Umbilical cord (tissue), 2 donors: ENCODE measurements around the gene CA10. TPM values are rescaled to one million over a fixed set of nuclear protein-coding genes. Genes with fewer than 3 reads are reported as not detected.

Experiments used
- DNase-seq: peaks from one replicate; pipeline ENCODE4 v3.0.0-alpha.2; 2015; ENCODE audit warnings: low spot score
- total RNA-seq: library from RNA; depleted of rRNA; stranded (reverse); fragments of >200 nt; gene quantifications from one replicate; pipeline ENCODE4 v1.2.3, GENCODE V29; 2014; ENCODE audit warnings: low replicate concordance; ENCODE audit not compliant: insufficient read depth

The CA10 gene
- total RNA-seq, 1 donor from 2014 or later = 0.24 TPM

DNA sequence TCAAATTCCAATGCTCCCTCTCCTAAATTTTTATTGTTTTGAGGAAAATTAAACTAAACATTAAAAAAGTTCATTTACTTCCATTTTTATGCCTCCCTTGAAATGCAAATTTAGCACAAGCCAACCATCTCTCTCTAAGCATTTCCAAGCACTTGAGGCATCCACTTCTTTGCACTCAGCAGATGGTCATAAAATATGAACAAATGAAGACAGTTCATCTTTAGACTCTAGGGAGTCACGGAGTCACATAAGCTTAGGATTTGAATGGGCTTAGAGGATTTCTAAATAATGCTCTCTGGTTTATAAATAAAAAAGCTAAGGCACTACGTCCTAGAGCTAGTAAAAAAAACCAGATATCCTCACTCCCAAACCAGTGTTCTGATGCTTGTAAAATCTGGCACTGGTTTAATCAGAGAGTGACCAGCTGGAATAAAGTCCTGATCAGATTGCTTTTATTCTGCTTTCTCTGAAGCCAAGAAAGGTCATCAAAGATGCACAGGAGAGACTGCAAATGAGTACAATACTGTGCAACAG, 204.2 kb downstream of the CA10 start:
- DNase-seq = peak; percentile 97

- DNase-seq = no peak
Observed at GRCh38 chr17:51951741-51952140, 206.8 kb downstream of the CA10 start.

DNA sequence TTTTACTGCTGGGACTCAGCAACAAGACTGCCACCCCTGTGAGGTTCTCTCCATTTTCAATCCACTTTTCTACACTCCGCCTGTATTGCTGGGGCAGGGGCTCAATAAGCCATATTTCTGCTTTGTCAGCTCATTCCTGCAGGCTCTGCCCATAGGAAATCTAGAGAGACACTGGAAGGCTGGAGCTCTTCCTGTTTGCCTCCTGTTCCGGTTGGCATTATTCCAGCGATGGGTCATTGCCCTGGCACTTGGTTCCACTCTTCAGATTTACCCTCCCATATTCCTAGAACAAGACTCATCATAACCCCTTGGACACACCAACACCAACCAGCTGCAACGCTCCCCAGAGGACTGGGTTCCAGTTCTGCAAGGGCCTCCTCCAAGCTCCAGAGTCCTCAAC, 210.4 kb downstream of the CA10 start:
- DNase-seq = no peak

GRCh38 chr17:51947160-51947735, 211.3 kb downstream of the CA10 start:
- peak; percentile 54 for DNase-seq

GRCh38 chr17:51946311-51946710, 212.2 kb downstream of the CA10 start:
- no peak for DNase-seq

DNA sequence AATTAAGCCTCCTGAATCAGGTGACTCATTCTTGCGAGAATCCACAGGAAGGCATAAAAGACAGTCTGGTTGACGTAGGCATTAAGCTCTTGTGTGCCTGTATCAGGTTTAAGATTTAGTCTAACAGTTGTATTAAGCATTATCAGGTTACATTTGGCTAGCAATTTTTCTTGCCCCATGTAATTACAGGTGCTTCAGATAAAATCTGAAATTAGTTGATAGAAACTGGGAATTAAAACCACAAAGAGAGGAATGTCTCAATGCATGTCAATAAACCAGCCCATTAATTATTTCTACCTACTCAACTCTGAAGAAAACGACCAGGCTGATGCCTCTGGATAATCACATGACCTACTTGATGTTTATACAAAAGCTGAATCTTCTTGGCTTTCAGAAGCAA, 217.2 kb downstream of the CA10 start:
- no peak for DNase-seq

- DNase-seq = no peak
Observed at GRCh38 chr17:51937264-51937663, 221.2 kb downstream of the CA10 start.

GRCh38 chr17:51935477-51935876, 223.0 kb downstream of the CA10 start:
- DNase-seq = peak; percentile 24

DNA sequence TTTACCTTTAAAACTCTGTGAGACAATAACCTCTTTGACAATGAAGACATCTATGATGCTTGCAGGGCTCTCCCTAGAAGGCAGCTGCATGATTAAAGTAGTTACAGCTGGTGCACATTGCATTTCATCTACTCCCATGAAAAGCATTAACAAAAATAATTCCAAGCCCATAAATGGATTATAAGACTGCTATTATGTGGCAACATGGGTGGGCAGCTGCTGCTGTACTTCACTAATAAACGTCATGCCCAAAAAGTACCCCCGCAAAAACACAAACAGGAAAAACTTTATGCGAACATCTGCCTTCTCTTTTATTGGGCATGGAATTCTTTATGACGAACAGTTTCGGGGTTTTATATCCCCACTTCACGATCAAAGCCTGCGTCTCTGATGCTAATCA, 224.9 kb downstream of the CA10 start:
- no peak for DNase-seq

DNA sequence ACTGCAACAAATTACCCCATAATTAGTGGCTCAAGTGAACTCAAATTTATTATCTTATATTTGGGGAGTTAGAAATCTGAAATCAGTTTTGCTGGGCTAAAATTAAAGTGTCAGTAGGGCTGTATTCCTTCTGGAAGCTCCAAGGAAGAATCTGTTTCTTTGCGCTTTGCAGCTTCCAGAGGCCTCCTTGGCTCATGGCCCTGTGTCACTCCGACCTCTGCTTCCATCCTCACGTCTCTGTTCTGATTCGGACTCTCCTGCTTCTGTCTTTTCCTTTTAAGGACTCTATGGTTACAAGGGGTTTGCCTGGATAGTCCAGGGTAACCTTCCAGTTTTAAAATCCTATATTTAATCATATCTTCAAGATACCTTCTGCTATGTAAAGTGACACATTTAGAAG, 232.1 kb downstream of the CA10 start:
- no peak for DNase-seq

- DNase-seq = no peak
Observed at GRCh38 chr17:51921500-51921899, 237.0 kb downstream of the CA10 start.

- peak; percentile 65 for DNase-seq
Observed at GRCh38 chr17:51914577-51914976, 243.9 kb downstream of the CA10 start.

DNA sequence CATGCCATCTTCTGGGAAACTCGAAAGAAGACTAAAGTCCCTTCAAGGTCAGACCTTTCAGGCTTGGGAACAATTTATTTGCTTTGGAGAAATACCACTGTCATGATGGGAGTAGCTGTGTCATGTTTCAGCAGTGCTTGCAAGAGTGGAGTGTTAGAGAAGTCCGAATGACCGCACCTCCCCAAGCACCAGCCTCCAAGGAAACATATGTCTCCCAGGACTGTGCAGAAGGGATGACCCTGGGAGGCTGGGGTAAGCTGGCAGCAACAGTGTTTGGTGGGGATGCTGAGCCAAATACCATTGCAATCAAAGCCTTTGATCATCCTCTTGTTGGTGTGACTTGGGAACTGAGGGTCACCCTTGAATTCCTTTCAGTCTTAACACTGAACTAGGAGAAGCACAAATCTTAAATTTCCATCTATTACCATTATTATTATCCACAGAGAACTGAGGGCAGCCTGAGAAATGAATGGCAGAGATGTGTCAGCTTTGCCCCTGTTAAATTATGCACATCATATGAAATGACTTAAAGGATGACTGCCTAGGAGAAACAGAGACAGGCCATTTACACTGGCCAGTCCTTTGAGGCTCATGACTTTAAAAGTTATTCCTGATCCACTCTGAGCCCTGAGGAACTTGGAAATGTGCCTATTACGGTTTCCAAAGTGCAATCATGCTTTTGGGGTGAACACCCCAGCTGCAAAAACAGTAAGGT, 244.9 kb downstream of the CA10 start:
- peak; percentile 19 for DNase-seq

DNA sequence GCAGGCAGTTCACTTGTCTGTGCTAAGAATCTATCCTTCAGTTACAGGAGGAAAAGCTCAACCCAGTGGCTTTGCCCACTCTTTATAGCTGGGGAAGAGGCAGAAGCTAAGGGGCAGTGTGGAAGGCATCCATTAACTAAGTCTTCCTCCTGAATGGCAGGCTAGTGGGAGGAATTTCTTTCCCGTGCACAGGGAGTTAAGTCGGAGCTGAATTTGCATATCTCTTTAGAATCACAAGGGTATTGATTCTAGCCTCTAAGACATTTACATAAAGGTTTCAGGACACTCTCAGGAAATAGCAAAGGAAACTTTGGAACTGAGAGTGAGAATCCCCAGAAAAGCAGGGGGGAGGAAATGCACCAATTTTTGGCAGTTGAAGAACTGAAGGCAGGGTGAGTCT, 245.6 kb downstream of the CA10 start:
- no peak for DNase-seq

GRCh38 chr17:51911237-51911636, 247.3 kb downstream of the CA10 start:
- DNase-seq = no peak

GRCh38 chr17:51909971-51910370, 248.5 kb downstream of the CA10 start:
- no peak for DNase-seq

DNA sequence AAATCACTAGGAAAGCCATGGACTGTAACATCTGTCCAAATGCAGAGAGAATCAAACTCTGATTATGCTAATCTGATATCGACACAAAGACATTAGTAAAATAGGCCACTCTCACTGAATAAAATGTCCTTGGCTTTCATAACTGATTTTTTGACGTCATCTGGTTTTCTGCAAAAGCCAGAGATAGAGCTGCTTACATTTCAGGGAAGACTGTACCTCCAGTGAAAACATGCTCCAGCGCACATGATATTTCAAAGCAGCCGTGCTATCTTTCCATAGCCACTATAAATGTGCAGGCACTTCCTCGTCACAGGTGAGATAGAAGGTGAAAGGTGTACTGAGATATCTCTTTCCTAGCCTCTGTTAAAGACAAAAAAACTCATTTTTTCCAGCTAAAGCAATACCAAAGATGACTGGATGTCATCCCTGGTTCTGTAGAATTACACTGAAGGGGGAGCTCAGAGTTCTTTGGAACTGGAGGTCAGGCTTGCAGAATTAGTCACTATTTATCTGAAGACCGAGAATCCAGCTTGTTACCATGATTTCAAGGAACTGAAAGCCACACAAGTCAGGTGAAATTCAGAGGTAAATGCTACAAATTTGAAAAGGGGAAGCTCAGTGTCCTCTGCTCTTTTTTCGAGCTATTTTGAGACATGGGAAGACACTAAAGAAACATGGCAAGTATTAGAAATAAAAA, 249.5 kb downstream of the CA10 start:
- DNase-seq = peak; percentile 59

- DNase-seq = no peak
Observed at GRCh38 chr17:51907041-51907440, 251.5 kb downstream of the CA10 start.

DNA sequence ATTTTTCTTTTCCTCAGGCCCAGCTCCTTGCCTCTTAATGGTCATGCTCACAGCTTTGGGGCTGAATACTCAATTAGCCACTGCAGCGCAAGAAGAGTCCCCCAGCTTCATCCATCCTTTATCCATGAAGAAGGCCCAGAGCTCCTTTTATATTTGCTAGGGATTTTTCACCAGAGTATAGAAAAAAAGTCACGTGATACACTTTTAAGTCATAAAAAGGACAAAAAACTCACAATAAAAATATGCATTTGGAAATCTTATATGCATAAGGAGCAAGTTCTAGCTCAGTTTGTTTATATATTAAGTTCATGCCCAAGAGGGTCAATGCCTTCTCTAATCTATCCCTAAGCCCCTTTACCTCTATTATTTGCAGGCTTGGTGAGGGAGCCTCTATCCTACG, 254.1 kb downstream of the CA10 start:
- no peak for DNase-seq

DNA sequence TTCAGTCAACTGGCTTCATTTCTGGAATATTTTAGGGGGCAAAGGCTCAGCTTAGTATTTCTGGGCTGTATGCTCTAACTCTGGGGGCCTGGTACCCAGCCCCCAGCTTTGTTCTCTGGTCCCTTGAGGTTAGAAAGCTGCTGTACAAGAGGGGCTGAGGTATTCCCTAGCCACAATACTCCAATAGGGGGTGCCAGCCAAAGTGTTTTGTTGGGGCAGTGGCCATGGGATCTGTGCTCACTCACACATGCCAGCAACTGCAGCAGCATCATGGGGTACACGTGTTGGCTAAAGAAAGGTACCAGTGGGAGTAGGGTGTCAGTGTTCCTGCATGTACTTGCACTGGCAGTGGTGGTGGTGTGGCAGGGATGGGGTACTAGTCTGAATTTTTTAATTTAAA, 257.3 kb downstream of the CA10 start:
- DNase-seq = no peak

- no peak for DNase-seq
Observed at GRCh38 chr17:51891936-51892335, 266.6 kb downstream of the CA10 start.

GRCh38 chr17:51890710-51891109, 267.8 kb downstream of the CA10 start:
- DNase-seq = no peak

DNA sequence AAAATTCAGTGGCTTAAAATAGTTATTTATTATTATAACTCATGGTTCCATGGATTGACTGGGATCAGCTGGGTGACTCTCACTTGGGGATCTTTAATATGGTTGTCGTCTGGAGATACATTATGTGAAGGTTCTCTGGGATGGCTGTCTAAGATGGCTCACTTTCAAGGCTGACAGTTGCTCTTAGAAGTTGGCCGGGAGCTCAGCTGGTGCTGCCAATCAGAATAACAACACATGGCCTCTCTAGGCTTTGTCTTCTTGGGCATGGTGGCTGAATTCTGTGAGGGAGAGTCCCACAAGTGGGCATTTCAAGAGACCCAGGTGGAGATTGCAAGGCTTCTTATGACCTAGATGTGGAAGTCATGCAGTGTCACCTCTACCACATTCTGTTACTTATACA, 269.7 kb downstream of the CA10 start:
- no peak for DNase-seq
